H1 (cell line): ENCODE measurements around the gene USP1. TPM values are rescaled to one million over a fixed set of nuclear protein-coding genes. Genes with fewer than 3 reads are reported as not detected.

Experiments
- CTBP2 ChIP-seq: IDR thresholded peaks from 2 replicates; pipeline ENCODE4 v1.7.0; 2011; ENCODE audit warnings: borderline replicate concordance, mild to moderate bottlenecking, moderate library complexity, mixed read lengths, low read length; ENCODE audit not compliant: insufficient read depth, insufficient read length
- CTCF ChIP-seq, 3 experiments: IDR thresholded peaks; 1 replicate in 2 of 3; 2 replicates in 1 of 3; pipeline versions ENCODE4 v1.5.1 to v1.6.1; 2011; ENCODE audit warnings: low read length in 3 of 3, mild to moderate bottlenecking in 3 of 3, inconsistent platforms in 2 of 3, low read depth in 1 of 3, moderate library complexity in 1 of 3; ENCODE audit not compliant: insufficient read depth in 1 of 3; ENCODE audit errors: control extremely low read depth in 1 of 3
- FOSL1 ChIP-seq: IDR thresholded peaks from 2 replicates; pipeline ENCODE4 v1.6.1; 2011; ENCODE audit warnings: mild to moderate bottlenecking, low read depth, low read length, moderate library complexity; ENCODE audit not compliant: insufficient read depth
- POU5F1 ChIP-seq: IDR thresholded peaks from 2 replicates; pipeline ENCODE4 v1.6.1; 2011; ENCODE audit warnings: low read depth, mild to moderate bottlenecking, low read length, moderate library complexity
- SIN3A ChIP-seq, 2 experiments: IDR thresholded peaks in 1 of 2; conservative IDR thresholded peaks in 1 of 2; 2 replicates each; pipeline ENCODE4 v1.6.1; 2011 to 2012; ENCODE audit warnings: low read length in 2 of 2, improper control_type of control experiment in 1 of 2, low read depth in 1 of 2, mild to moderate bottlenecking in 1 of 2
- polyA plus RNA-seq, 7 experiments: library from polyadenylated mRNA; depleted of rRNA in 3 of 7; stranded (reverse) in 5 of 7; unstranded in 2 of 7; fragments of >200 nt in 5 of 7; fragments of 200-250 nt in 2 of 7; gene quantifications; 1 replicate in 5 of 7; 2 replicates in 1 of 7; 4 replicates in 1 of 7; pipeline versions ENCODE4 v1.2.1 to v1.2.3, GENCODE V29; 2011 to 2013; ENCODE audit warnings: missing spikeins in 2 of 7, mixed read lengths in 2 of 7
- total RNA-seq: library from RNA; stranded (reverse); fragmentation: NEBNext Ultra II Directional; extraction: Animal tissue kit (Norgen Biotek cat#: 25700); gene quantifications from 2 replicates; pipeline ENCODE4 v1.2.1, GENCODE V29; 2021

USP1 gene
- total and polyA plus RNA-seq, 2 of the 8 experiments (the other 6 are each of a cell fraction or from before 2014, with no cell fraction given): 9.1 to 49.6 TPM

GRCh38 chr1:62444701-62445100 lies 7.9 kb downstream of the USP1 start (continued):
- TF ChIP-seq CTCF (IDR thresholded peaks at IDR 0.05; ENCODE audit: control extremely low read depth in 1 of 3, insufficient read depth in 1 of 3, low read depth in 1 of 3, low read length in 3 of 3): no peak
- no peak for TF ChIP-seq SIN3A (conservative IDR thresholded peaks at IDR 0.05 in 1 of 2, IDR thresholded peaks at IDR 0.05 in 1 of 2; ENCODE audit: low read depth in 1 of 2, low read length in 2 of 2)
- no peak for TF ChIP-seq POU5F1
- no peak for TF ChIP-seq FOSL1
- TF ChIP-seq CTBP2: no peak
